Measurements from ENCODE around the gene MRPL58. TPM values are rescaled to one million over a fixed set of nuclear protein-coding genes. Genes with fewer than 3 reads are reported as not detected.

MRPL58 gene
- total and polyA plus RNA-seq, 12 donors = 43.7 to 72.3 (median 52.1) TPM

DNA sequence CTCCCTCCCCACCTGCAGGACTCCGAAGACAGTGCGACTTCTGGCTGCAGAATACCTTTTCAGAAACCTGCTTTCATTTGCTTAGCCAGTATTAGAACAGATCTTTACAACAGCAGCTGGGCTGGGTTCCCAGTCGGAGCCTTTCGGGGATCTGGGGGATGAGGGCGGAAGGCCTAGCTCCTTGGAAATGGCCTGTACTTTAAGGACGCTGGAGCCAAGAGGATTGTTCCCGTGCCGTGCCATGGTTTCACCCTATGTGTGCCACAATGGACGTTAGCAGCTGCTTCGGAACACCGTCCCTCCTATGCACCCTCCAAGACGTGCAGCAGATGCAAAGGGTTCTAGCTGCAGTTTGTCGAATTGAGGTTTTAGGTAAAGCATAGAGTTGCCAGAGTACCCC is 50.7 kb downstream of the MRPL58 start:
- TF ChIP-seq, protein P1, sequence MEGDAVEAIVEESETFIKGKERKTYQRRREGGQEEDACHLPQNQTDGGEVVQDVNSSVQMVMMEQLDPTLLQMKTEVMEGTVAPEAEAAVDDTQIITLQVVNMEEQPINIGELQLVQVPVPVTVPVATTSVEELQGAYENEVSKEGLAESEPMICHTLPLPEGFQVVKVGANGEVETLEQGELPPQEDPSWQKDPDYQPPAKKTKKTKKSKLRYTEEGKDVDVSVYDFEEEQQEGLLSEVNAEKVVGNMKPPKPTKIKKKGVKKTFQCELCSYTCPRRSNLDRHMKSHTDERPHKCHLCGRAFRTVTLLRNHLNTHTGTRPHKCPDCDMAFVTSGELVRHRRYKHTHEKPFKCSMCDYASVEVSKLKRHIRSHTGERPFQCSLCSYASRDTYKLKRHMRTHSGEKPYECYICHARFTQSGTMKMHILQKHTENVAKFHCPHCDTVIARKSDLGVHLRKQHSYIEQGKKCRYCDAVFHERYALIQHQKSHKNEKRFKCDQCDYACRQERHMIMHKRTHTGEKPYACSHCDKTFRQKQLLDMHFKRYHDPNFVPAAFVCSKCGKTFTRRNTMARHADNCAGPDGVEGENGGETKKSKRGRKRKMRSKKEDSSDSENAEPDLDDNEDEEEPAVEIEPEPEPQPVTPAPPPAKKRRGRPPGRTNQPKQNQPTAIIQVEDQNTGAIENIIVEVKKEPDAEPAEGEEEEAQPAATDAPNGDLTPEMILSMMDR (IDR thresholded peaks at IDR 0.05) = no peak
- H3K27ac ChIP-seq = no peak overlapping the region
- DNase-seq = no peak
- ATAC-seq = no peak
- H3K4me1 ChIP-seq = peaks cover 0 to 20% (median 16%) of the 10 kb centered on the region in 9 donors
- H3K27me3 ChIP-seq = no peaks in the 10 kb centered on the region
- H3K4me3 ChIP-seq = no peak overlapping the region
- no peaks in the 10 kb centered on the region for H3K9me3 ChIP-seq
- H3K36me3 ChIP-seq = peaks cover 0 to 68% (median 27%) of the 10 kb centered on the region in 9 donors
- WGBS, 2 donors = 87 to 92% methylated on average over 13 of the region's 13 CpGs
- intact Hi-C loops (cut with DNase I) = loop anchor here in 3 of 10 donors (5.0 to 10.0 kb wide), 4 partner anchors 49 to 142 kb away; partner anchors contain the start of gene NUP85 (in 1 of the 3)

DNA sequence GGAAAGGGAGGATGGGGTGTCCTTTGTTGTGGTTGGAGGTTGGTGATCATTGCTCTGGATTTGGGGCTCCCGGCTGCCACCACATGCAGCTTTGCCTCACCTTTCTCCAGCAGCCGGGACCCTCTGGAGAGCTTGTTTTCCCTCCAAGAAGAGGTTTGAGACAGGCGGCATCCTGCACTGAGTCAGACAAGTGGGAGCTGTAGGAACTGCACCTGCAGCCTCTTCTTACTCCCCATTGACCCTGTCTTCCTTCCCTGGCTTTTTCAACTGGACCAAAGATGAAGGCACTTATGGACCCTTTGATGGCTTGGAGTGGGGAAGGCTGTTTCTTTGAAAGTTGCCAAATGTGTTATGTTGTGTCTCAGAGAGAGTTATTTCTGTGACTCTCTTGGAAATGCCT is 51.2 kb downstream of the MRPL58 start:
- H3K4me1 ChIP-seq = peaks cover 0 to 20% (median 16%) of the 10 kb centered on the region in 9 donors
- intact Hi-C loops (cut with DNase I) = loop anchor here in 3 of 10 donors (5.0 to 10.0 kb wide), 4 partner anchors 49 to 141 kb away; partner anchors contain the start of gene NUP85 (in 1 of the 3)
- TF ChIP-seq, protein P1 (IDR thresholded peaks at IDR 0.05) = no peak
- no peak for DNase-seq
- ATAC-seq = no peak
- H3K4me3 ChIP-seq = no peak overlapping the region
- no peaks in the 10 kb centered on the region for H3K27me3 ChIP-seq
- H3K36me3 ChIP-seq = peaks cover 0 to 68% (median 27%) of the 10 kb centered on the region in 9 donors
- no peak overlapping the region for H3K27ac ChIP-seq
- WGBS, 2 donors = 78 to 93% methylated on average over 3 of the region's 3 CpGs
- no peaks in the 10 kb centered on the region for H3K9me3 ChIP-seq

DNA sequence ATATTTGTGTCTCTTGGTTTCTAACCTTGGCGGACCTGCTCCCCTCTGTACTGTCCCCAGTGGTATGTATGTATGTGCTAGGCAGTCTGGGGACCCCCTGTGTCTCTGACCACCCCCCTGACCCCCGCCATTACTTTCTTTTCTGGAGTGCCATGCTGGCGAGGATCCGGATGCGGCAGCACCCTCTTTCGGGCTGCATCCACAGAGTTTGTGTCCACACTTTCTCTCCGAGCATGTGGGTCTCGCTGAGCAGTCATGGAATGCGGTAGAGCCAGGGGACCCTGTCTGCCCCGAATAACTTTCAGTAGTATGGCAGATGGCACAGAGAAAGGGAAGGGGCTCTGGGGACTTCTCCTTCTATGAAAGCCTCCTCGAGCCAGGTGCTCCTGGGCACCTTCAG is 51.6 kb downstream of the MRPL58 start:
- Histone ChIP-seq H3K9me3 (no peaks in the 10 kb centered on the region), H3K27ac (no peak overlapping the region), H3K36me3 (peaks cover 0 to 66% (median 27%) of the 10 kb centered on the region in 9 donors), H3K4me1 (peaks cover 0 to 20% (median 16%) of the 10 kb centered on the region in 9 donors), H3K4me3 (no peak overlapping the region), H3K27me3 (no peaks in the 10 kb centered on the region)
- intact Hi-C loops (cut with DNase I) = loop anchor here in 3 of 10 donors (5.0 to 10.0 kb wide), 4 partner anchors 48 to 141 kb away; partner anchors contain the start of gene NUP85 (in 1 of the 3)
- 91 to 93% methylated on average over 11 of the region's 11 CpGs for WGBS, 2 donors
- TF ChIP-seq, protein P1 (IDR thresholded peaks at IDR 0.05) = no peak
- DNase-seq (no peak), ATAC-seq (no peak)

DNA sequence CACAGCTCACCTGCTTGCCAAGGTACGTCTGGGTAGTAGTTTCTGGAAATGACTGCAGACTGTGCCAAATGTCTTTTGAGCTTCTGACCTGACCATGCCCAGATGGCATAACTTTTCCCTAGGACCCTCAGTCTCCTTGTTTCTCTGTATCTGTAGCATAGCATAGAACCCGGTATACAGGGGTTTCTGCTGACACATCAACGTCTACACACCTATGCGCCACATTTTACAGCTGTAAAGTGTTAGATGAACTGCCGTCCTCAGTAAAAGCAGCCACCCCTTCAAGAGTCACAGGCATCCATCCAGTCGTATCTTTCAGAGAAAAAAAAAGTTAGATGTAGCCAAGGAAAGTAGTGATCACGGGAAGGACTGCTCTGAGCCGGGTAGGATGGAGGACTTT is 52.0 kb downstream of the MRPL58 start:
- H3K4me3 ChIP-seq = no peak overlapping the region
- intact Hi-C loops (cut with DNase I) = loop anchor here in 3 of 10 donors (5.0 to 10.0 kb wide), 4 partner anchors 48 to 140 kb away; partner anchors contain the start of gene NUP85 (in 1 of the 3)
- ATAC-seq (no peak), DNase-seq (no peak)
- 88 to 89% methylated on average over 8 of the region's 8 CpGs for WGBS, 2 donors
- no peaks in the 10 kb centered on the region for H3K27me3 ChIP-seq
- peaks cover 0 to 18% (median 13%) of the 10 kb centered on the region in 9 donors for H3K4me1 ChIP-seq
- TF ChIP-seq, protein P1 (IDR thresholded peaks at IDR 0.05) = no peak
- no peaks in the 10 kb centered on the region for H3K9me3 ChIP-seq
- H3K36me3 ChIP-seq = peaks cover 0 to 62% (median 27%) of the 10 kb centered on the region in 9 donors
- no peak overlapping the region for H3K27ac ChIP-seq
